T-helper 2 cell (primary cell): ENCODE measurements around the gene CEP55.
"Not testable (repeated sequence)": the region's sequence is repeated elsewhere in the genome, so short reads cannot be mapped to it uniquely, and the experiment has no call there.

ENCODE experiments used
- DNase-seq, 5 experiments: peaks; one replicate each; pipeline versions ENCODE4 v3.0.0 to v3.0.0-alpha.2; 2012 to 2022

The CEP55 gene

DNA sequence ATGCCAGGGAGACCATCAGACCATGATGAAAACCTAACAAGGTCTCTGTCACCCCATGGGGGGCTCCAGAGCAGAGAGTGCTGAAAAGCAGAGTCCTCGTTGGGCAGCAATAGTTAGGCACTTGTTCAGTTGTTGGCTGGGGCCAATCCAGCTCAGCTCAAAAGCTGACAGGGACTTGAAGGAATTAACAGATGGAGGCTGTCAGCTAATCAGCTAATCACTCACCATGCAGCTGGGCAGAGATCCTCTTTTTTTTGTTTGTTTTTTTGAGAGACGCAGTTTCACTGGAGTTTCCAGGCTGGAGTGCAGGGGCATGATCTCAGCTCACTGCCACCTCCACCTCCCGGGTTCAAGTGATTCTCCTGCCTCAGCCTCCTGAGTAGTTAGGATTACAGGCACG, 18.1 kb downstream of the CEP55 start:
- no peak for DNase-seq

DNA sequence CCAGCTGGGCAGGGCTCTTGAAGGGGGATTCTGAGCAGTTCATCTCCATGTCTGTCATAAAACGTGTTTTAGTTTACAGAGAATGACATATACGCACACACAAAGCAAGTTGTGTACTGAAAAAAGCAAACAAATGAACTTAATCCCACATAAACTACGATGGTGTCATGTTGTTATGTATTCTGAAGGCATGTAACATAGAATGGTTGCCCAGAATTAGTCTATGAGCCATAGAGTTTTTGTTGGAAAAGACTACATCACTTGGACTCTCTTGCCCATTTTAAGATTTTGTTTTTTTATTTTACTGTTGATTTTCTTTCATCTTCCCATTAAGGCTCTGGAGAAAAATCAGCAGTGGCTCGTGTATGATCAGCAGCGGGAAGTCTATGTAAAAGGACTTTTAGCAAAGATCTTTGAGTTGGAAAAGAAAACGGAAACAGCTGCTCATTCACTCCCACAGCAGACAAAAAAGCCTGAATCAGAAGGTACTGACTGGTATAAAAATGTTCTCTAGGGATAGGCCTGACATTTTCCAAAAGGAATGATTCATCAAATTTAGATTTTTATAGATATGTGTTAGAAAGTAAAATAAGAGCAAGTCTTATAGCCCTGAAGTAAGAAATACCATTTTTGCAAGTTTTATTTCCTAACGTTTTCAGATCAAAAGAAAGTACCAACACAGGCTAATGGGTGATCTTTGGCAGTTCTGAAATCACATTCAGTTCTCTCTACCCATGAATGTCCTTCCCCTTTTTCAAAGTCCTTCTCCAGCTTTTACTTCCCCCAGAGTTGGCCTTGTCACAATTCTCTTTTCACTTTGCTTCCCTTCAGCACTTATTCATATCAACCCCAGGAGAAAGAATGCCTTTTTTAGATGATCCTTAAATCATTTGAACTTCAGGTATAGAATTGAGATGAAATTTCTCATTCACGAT, 18.9 kb downstream of the CEP55 start:
- DNase-seq, result no peak

DNA sequence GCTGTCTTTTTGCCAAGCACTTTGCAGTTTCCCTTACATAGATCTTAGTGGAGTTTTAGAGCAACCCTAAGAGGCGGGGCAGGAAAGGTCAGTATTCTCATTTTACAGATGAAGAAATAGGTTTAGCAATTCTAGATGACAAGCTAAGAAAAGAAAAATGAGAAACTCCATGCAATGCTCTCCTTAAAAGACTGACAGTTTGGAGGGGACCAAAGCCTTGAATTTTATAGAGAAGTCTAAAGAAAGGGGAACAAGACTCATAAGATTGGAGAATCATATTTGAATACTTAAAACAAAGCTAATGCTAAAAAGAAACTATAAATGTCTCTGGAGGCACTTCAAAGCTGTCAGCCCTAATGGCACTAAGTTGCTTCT, 19.6 kb downstream of the CEP55 start:
- no peak for DNase-seq

DNA sequence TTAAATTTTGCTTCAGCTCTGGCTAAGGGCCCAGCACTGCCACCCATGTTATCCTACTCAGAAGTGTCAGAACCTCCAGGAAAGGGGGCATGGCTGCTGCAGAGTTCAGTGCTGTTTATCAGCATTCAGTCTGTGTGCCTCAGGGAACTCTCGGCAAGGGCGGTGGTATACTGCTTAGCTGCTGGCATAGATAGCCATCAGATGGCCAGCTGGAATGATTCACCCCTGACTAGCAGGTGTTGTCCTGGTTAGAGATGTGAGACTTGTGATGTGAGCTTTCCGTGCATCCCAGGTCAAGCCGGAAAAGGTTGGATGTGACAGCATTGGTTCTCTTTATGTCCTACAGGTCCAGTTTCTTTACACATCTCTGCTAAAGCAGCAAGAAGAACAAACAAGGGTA, 22.1 kb downstream of the CEP55 start:
- no peak for DNase-seq

DNA sequence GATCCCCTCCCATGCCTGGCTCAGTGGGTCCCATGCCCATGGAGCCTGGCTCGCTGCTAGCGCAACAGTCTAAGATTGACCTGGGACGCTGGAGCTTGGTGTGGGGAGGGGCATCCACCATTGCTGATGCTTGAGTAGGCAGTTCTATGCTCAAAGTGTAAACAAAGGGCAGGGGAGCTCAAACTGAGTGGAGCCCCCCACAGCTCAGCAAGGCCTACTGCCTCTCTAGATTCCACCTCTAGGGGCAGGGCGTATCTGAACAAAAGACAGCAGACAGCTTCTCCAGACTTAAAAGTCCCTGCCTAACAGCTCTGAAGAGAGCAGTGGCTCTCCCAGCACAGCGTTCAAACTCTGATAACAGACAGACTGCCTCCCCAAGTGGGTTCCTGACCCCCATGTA, 38.9 kb downstream of the CEP55 start:
- DNase-seq, result no peak

DNA sequence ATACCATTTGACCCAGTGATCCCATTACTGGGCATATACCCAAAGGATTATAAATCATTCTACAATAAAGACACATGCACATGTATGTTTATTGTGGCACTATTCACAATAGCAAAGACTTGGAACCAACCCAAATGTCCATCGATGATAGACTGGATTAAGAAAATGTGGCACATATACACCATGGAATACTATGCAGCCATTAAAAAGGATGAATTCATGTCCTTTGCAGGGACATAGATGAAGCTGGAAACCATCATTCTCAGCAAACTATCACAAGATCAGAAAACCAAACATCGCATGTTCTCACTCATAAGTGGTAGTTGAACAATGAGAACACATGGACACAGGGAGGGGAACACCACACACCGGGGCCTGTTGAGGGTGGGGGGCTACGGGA, 44.5 kb downstream of the CEP55 start:
- not testable (repeated sequence) for DNase-seq

DNA sequence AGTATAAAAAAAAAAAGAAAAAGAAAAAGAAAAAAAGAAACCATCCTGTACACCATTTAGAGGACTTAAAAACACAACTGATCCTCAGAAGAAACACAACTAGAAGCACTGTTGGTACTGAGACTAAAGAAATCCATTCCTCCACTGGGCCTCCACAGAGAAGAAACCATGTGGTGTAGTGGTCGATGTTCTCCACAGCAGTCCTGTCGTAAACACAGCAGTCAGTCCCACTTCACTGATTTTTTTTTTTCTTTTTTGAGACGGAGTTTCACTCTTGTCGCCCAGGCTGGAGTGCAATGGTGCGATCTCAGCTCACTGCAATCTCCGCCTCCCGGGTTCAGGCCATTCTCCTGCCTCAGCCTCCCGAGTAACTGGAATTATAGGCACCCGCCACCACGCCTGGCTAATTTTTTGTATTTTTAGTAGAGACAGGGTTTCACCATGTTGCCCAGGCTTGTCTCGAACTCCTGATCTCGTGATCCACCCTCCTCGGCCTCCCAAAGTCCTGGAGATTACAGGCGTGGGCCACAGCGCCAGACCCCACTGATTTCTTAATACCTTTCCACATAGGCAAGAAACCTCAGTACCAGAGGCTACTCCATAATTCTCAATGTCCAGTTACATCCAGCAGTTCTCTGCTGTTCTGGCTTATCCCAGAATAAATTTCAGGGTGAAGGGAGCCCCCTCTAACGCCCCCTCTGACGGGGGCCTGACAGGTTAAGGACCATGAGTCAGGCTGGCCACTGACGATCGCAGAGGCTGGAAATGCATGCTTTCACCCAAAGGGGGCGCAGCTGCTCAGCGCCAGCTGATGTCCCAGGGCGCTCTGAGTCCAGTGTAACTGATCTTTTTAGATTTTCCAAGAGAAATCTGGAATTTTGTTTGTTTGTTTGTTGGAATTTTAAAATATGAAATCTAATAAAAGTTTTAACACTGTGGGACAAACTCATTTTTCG, 45.3 kb downstream of the CEP55 start:
- DNase-seq, result peak in 1 of 5 experiments; percentile 11

DNA sequence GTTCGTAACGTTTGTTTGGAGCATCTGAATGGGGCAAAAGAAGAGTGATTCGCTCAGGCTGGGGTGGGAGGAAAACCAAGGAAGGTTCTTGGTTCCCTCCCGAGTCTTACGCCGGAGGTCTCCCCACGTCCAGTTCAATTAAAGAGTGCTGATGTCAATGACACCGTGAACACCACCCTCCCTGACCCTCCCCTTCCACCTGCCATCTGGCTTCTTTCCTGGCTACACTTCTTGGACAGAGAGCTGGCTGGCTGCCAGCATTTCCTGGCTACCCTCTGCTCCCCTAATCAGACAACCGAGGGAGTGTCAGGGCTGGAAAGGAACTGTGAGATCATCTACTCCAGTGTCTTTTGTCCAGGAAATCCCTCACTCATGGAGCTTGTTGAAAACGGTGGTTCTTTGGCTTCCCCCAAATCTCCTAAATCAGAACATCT, 46.0 kb downstream of the CEP55 start:
- DNase-seq, result no peak

DNA sequence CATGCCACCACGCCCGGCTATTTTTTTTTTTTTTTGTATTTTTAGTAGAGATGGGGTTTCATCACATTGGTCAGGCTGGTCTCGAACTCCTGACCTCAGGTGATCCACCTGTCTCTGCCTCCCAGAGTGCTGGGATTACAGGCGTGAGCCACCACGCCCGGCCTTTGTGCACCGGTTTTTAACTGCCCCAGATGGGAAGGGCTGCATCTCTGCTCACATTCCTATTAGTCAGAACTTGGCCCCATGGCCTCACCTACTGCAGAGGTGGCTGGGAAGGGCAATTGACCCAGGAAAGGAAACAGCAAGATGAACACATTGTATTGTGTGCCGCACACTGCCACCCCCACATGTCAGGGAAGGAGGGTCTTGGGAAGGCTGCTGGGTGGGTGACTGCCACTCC, 50.6 kb downstream of the CEP55 start:
- DNase-seq, result not testable (repeated sequence)

DNA sequence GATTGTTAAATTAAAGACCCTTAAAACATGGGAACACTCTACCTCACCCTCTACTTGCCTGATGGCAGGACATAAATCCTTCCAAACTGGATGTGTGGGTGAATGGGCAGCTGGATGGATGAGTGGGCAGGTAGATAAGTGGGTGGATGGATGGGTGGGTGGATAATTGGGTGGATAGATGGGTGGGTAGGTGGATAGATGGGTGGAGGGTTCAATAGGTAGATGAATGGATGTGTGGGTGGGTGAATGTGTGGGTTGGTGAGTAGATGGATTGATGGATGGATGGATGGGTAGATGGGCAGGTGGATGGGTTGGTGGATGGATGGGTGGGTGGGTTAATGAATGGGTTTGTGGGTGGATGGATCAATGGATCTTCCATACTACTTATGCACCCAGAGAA, 51.1 kb downstream of the CEP55 start:
- no peak for DNase-seq

DNA sequence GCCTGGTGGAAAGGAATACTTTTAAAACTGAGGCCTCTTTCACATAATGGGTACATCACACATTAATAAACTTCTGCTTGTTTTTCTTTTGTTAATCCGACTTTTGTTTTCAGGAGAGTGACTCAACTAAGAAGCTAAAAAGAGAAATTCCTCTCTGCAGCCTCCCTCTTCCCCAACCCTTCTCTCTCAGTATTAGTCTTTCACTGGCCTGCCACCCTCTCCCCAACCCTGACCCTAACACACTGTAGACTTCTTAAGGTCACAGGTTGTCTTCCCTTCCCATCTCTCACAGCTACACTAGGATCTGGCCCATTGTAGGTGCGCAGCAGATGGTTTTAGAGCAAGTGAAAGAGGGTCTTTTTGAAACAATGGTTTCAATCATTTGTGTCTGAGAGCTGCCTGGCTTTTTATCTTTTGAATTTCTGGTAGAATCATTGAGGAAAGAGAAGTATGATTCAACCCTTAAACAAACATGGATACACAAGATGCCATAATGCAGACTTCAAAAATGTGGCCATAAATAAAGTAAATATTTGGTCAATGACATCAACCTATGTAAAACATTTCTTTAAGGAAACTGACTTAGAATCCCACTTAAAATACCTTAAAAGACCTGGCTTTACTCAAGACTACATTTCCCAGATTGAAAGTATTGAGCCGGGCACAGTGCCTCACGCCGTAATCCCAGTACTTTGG, 52.1 kb downstream of the CEP55 start:
- DNase-seq, result no peak

DNA sequence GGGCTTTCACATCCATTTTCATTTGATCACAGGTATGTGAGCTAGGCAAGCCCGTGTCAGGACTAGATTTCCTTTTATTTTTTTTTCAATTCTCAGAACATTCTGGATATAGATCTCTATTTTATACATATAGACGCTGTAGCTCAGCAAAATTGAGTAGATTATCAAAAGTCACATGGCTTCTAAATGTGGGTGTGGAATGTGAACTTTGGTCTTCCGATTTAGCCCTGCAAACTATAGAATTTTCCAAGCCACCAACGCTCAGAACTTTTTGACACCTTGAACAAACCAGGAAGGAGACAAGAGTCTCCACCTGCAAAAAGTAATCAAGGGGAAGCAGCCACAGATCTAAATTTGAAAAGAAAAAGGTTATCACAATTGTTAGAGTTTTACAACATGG, 54.2 kb downstream of the CEP55 start:
- no peak for DNase-seq

DNA sequence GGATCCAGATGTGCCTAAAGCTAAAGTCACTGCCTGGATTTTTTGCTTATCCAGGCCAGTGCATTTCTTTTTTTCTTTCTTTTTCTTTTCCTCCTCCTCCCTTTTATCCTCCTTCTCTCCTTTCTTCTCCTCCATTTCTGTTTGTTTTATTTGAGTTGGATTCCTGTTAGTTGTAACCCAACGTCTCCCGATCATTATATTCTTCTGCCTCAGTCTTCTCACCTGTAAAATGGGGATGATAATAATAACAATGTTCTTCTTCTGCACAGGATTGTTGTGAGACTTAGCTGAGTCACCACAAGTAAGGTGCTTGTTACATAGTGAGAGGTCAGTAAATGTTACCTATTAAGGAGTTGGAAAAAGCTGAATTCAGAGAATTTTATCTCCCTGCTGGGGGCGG, 56.4 kb downstream of the CEP55 start:
- no peak for DNase-seq

DNA sequence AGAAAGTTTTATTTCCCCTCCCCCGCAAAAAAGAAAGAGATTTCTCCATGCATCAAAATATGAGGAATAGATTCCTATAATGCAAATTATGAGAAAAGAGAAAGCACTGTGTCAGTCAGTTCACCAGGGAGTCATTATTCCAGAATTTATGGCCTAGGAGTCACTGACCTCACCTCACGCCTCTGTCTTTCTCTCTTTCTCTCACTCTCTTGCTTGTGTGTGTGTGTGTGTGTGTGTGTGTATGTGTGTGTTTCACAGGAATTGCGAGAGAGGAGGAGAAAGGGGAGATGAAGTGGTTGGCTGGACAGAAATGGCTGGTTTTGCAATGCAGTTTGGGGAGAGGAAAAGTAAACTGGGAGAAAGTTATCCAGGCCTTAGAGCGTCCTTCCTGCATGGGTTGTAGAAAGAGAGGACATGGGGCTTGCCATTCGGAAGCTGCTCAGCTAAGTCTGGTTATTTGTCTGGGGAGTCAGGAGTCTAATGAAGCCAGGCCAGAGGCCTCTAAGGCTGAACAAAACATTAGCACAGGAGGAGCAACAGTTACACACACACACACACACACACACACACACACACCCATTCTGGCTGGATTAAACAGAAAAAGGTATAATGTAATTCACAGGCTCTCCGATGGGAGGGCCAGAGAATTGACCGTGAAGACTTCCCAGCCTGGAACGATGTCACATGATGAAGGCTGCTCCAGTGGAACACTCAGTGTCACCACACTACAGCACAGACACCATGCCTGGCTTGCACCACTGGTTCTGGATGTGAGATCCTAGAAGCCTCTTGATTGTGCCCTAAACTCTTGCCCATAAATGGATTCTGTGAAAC, 57.3 kb downstream of the CEP55 start:
- no peak for DNase-seq

DNA sequence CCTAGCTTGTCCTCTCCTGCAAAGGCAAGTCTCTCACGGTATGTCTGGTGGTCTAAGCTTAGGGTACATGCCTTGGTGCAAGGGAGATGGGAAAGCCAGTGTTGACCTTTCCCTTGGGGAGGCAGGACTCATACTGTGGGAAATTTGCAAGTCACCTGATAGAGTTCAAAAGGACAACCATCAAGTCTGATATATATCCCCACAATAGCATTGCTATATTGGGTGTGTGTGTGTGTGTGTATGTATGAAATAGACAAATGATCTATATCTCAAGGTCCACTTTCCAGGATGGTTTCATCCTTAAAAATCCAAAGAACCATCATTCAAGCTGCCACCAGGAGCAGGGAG, 57.9 kb downstream of the CEP55 start:
- no peak for DNase-seq

DNA sequence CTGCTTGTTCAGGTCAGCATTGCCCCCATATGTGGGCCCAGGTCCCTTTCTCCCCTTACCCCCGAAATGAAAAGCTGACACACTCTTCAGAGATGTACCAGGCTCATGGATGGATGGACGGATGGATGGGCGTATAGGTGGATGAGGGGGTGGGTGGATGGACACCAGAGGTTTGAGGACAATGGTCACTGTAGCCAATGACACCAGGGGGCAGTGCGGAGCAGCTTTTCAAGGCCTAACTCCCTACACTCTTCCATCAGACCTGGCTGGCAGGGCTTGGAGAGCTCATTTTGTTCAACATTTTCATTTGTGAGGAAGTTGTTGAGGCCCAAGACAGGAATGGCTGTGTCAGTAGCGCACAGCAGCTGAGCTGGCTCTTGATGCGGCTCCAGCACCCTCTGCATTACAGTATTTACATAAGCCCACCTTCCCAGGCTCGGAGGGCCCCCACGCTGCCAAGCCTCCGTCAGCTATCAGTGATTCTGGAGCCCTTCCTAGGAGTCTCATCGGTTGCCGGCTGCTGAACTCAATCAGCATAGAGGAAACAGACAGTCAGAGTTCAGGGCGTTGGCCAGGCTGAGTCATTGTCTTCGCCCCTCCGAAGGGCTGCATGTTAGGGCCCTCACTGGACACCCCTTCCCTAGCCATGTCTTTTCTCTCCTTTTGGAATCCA, 58.5 kb downstream of the CEP55 start:
- DNase-seq, result peak in 1 of 5 experiments; percentile 35

DNA sequence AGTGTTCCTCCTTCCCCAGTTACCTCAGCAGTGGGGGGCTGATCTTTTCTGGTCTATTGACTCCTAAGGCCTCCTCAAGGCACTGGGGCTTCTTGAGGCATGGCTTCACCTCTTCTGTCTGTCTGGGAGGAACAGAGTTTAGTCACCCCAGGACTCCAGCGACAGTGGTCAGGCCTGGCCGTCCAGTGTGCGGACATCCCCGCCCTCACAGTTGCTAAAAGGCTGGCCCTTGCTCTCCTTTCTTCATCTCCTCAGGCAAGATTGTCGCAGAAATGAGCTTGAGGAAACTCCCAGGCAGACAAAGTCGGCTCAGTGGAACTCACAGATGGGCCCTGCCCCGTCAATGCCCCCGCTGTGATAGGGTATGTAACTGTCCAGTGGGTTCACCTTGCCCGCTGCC, 63.1 kb downstream of the CEP55 start:
- DNase-seq, result no peak

DNA sequence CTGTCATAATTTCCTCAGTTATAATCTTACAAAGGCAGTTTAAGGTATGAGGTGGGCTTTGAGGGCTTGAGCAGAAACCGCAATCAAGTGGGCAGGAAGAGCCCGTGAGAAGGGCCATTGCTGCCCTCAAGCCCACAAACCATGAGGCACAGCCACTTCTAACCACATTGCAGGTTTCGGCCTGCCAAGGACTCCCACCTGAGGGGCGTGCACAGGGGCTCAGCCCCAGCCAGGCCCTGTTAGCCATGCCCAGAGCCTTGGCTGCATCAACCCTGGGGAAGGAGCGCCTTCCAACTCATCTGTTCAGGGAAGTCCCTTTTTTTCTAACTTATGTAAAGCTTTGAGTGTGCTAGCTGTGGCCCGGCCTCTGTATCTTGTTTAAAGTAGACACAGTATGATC, 64.1 kb downstream of the CEP55 start:
- no peak for DNase-seq

DNA sequence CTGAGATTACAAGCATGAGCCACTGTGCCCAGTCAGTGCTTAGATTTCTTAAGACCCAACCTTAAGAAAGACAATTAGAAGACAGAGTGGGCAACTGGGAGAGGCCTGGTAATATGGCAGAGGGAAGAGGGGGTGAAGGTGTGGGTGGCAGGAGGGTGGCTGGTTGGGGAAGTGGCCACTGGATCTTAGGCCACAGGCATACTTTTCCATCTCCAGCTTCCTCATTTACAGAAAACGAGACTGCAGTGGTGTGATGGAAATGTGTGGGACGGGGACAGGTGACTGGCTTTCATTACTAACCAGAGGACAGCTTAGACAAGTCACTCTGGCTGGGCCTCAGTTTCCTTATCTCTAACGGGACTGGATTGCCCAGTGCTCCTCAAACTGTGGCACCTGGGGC, 69.0 kb downstream of the CEP55 start:
- DNase-seq, result no peak

DNA sequence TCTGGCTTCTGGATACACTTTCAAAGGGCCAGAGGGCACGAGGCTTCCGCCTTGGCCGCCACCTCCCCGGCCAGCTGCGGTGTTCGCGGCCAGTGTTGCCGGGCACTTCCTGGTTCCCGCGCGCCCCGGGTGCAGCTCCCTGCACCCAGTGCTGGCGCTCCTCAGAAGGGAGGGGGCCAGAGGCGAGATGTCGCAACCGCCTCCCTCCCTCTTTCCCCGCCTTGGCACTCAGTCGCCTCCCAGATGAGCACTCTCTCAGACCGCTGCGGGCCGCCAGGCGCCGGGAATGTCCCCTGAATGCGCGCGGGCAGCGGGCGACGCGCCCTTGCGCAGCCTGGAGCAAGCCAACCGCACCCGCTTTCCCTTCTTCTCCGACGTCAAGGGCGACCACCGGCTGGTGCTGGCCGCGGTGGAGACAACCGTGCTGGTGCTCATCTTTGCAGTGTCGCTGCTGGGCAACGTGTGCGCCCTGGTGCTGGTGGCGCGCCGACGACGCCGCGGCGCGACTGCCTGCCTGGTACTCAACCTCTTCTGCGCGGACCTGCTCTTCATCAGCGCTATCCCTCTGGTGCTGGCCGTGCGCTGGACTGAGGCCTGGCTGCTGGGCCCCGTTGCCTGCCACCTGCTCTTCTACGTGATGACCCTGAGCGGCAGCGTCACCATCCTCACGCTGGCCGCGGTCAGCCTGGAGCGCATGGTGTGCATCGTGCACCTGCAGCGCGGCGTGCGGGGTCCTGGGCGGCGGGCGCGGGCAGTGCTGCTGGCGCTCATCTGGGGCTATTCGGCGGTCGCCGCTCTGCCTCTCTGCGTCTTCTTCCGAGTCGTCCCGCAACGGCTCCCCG, 70.2 kb downstream of the CEP55 start, which contains the start of gene FFAR4:
FFAR4 (plus strand) TSS at position 231 of the 842 bp plus-strand sequence; CDS start at position 287, 56 bp downstream.
- no peak for DNase-seq
